ENCODE results near the gene TTC9.

DNA sequence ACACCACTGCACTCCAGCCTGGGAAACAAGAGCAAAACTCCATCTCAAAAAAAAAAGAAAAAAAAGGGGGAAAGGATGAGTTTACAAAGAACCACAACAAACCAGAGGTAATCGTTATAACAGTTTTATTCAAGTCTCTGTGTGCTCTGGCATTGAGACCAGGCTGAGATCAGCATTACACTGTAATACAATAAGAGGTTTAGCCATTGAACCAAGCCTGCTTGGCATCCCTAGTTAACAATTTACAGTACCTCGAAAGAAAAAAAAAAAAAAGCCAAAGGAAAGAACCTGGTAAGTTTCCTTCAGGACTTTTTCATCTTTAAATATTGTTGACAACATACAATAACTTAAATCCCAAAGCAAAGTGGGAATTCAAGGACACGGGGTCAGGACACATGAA, 80.7 kb downstream of the TTC9 start:
- TF ChIP-seq GABPA (IDR thresholded peaks at IDR 0.05; ENCODE audit: low read depth) (no peak), SMC3 (IDR thresholded peaks at IDR 0.05; ENCODE audit: borderline replicate concordance, low read length) (no peak), POLR2A (IDR thresholded peaks at IDR 0.05; ENCODE audit: low read depth, low read length) (no peak), TCF12 (IDR thresholded peaks at IDR 0.05; ENCODE audit: low read depth, low read length) (no peak), EZH2 (IDR thresholded peaks at IDR 0.05; ENCODE audit: borderline replicate concordance, control insufficient read depth, low read depth, low read length) (no peak), TAF1 (IDR thresholded peaks at IDR 0.05; ENCODE audit: borderline replicate concordance, low read depth, low read length) (no peak), EGR1 (IDR thresholded peaks at IDR 0.05; ENCODE audit: borderline replicate concordance in 1 of 2, low read depth in 2 of 2, low read length in 2 of 2) (no peak), CTCF (IDR thresholded peaks at IDR 0.05 in 2 of 3, conservative IDR thresholded peaks at IDR 0.05 in 1 of 3; ENCODE audit: control insufficient read depth in 2 of 3, extremely low read depth in 1 of 3, insufficient read depth in 1 of 3, low read depth in 3 of 3, low read length in 3 of 3) (no peak), IKZF1 (conservative IDR thresholded peaks at IDR 0.05) (no peak)
- TF ChIP-seq, protein P1, sequence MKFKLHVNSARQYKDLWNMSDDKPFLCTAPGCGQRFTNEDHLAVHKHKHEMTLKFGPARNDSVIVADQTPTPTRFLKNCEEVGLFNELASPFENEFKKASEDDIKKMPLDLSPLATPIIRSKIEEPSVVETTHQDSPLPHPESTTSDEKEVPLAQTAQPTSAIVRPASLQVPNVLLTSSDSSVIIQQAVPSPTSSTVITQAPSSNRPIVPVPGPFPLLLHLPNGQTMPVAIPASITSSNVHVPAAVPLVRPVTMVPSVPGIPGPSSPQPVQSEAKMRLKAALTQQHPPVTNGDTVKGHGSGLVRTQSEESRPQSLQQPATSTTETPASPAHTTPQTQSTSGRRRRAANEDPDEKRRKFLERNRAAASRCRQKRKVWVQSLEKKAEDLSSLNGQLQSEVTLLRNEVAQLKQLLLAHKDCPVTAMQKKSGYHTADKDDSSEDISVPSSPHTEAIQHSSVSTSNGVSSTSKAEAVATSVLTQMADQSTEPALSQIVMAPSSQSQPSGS (IDR thresholded peaks at IDR 0.05; ENCODE audit: low read length): no peak

Measured in GM12878 (cell line).